Caco-2 (cell line): ENCODE data around the gene ACYP1. TPM values are rescaled to one million over a fixed set of nuclear protein-coding genes. Genes with fewer than 3 reads are reported as not detected.

Experiments
- BruUV-seq: library from RNA; stranded (reverse); fragments of 400-500 nt; replicated peaks from 2 replicates; lab custom pipeline; 2021; lab: Mats Ljungman, UMichigan
- CTCF ChIA-PET: fragments of 300-600 bp; sonication (Branson Sonifier 250); formaldehyde crosslinking; loops from one replicate; lab custom pipeline; 2022; ENCODE audit warnings: antibody characterized with exemption; lab: Charles Lee
- POLR2A ChIA-PET: fragments of 300-600 bp; sonication (Branson Sonifier 250); formaldehyde crosslinking; loops from one replicate; lab custom pipeline; 2022; ENCODE audit warnings: antibody characterized with exemption; lab: Charles Lee
- DNase-seq, 2 experiments: peaks; one replicate each; pipeline versions ENCODE4 v3.0.0 to v3.0.0-alpha.2; 2020 to 2022
- H3K27me3 ChIP-seq: replicated peaks from 2 replicates; pipeline ENCODE4 v1.6.0; 2011; ENCODE audit warnings: low read length; ENCODE audit not compliant: control insufficient read depth, insufficient read depth
- H3K36me3 ChIP-seq: 2 replicates; pipeline ENCODE4 v1.5.1; 2011; ENCODE audit warnings: low read length; ENCODE audit not compliant: control insufficient read depth, insufficient read depth
- H3K4me1 ChIP-seq: fragments of 250-450 bp; sonication (Bioruptor Pico); 2 replicates; pipeline ENCODE4 v1.5.1; 2020; ENCODE audit warnings: mild to moderate bottlenecking
- H3K4me3 ChIP-seq: 2 replicates; pipeline ENCODE4 v1.5.1; 2011; ENCODE audit warnings: low read depth, mild to moderate bottlenecking, control low read depth, low read length
- H3K9me3 ChIP-seq: fragments of 250-450 bp; sonication (Bioruptor Pico); 2 replicates; pipeline ENCODE4 v1.5.1; 2020; ENCODE audit warnings: mild to moderate bottlenecking, moderate library complexity
- H3K27ac Mint-ChIP-seq: one replicate; pipeline ENCODE4 v1.8.0; 2022; ENCODE audit warnings: mixed read lengths; ENCODE audit not compliant: unreplicated experiment
- H3K27me3 Mint-ChIP-seq: one replicate; pipeline ENCODE4 v1.8.0; 2022; ENCODE audit warnings: mixed read lengths; ENCODE audit not compliant: insufficient read depth, unreplicated experiment
- H3K36me3 Mint-ChIP-seq: one replicate; pipeline ENCODE4 v1.8.0; 2022; ENCODE audit warnings: mild to moderate bottlenecking, mixed read lengths; ENCODE audit not compliant: insufficient read depth, unreplicated experiment
- H3K4me1 Mint-ChIP-seq: one replicate; pipeline ENCODE4 v1.8.0; 2022; ENCODE audit warnings: low read depth, mixed read lengths; ENCODE audit not compliant: unreplicated experiment
- H3K4me3 Mint-ChIP-seq: one replicate; pipeline ENCODE4 v1.8.0; 2022; ENCODE audit warnings: mild to moderate bottlenecking, moderate library complexity, mixed read lengths; ENCODE audit not compliant: unreplicated experiment
- H3K9me3 Mint-ChIP-seq: one replicate; pipeline ENCODE4 v1.8.0; 2022; ENCODE audit warnings: mixed read lengths; ENCODE audit not compliant: unreplicated experiment
- CTCF ChIP-seq, 2 experiments: fragments of 200-600 bp in 1 of 2; IDR thresholded peaks; 1 replicate in 1 of 2; 2 replicates in 1 of 2; pipeline versions ENCODE4 v1.5.1 to v1.8.0; 2011 to 2022; ENCODE audit warnings: antibody characterized with exemption in 1 of 2, control low read depth in 1 of 2, inconsistent platforms in 1 of 2, low read depth in 1 of 2, low read length in 1 of 2, mild to moderate bottlenecking in 1 of 2, moderate library complexity in 1 of 2; ENCODE audit not compliant: insufficient read depth in 1 of 2, severe bottlenecking in 1 of 2, unreplicated experiment in 1 of 2
- intact Hi-C: fragments of 100-400 bp; cut with micrococcal nuclease; formaldehyde crosslinking; loops from one replicate; pipeline ENCODE4 v1.10.0; 2022; ENCODE audit not compliant: unreplicated experiment
- total RNA-seq: library from RNA; stranded (reverse); gene quantifications from 2 replicates; pipeline ENCODE4 v1.2.3, GENCODE V29; 2022

The ACYP1 gene
- total RNA-seq, 1 experiment from 2014 or later, result 16.0 TPM

DNA sequence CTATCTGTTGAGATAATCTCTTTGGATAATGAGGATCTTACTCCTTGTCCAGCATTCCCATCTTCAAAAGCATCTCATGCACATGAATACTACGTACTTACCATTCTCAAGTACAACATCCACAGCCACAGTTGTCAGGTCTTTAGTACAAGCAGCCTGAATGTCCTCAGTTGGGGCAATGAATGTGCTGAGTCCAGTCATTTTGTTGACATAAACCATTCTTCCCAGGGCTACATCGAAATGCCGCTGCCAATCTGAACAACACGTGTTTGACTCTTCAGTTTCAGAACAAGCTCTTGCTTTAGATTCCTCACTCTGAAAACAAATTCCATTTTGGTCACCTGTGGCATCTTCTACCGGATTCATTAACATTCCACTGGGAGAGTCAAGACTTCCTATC is 17.5 kb downstream of the ACYP1 start:
- H3K36me3 Mint-ChIP-seq, result peaks cover 24% of the 10 kb centered on the region
- H3K27ac Mint-ChIP-seq, result no peak overlapping the region
- ChIA-PET POLR2A (no interaction called here), CTCF (no interaction called here)
- TF ChIP-seq CTCF (IDR thresholded peaks at IDR 0.05; ENCODE audit: insufficient read depth in 1 of 2, low read depth in 1 of 2, low read length in 1 of 2, severe bottlenecking in 1 of 2, unreplicated experiment in 1 of 2), result no peak
- intact Hi-C loops, result no loop called here
- peaks cover 12% of the 10 kb centered on the region for H3K4me1 Mint-ChIP-seq
- no peak overlapping the region for H3K4me3 Mint-ChIP-seq
- BruUV-seq, result no TSS peak
- no peaks in the 10 kb centered on the region for H3K9me3 Mint-ChIP-seq
- DNase-seq, result no peak
- Histone ChIP-seq H3K4me3 (no peak overlapping the region), H3K36me3 (no peaks in the 10 kb centered on the region), H3K4me1 (peaks cover 25% of the 10 kb centered on the region), H3K27me3 (no peaks in the 10 kb centered on the region), H3K9me3 (no peaks in the 10 kb centered on the region)
- H3K27me3 Mint-ChIP-seq, result no peaks in the 10 kb centered on the region

- H3K36me3 Mint-ChIP-seq, result peaks cover 21% of the 10 kb centered on the region
- BruUV-seq, result no TSS peak
- CTCF ChIA-PET, result no interaction called here
Observed at GRCh38 chr14:75044752-75045151, 19.1 kb downstream of the ACYP1 start.

GRCh38 chr14:75044322-75044721 is 19.5 kb downstream of the ACYP1 start:
- no peaks in the 10 kb centered on the region for H3K27me3 ChIP-seq
- Mint-ChIP-seq H3K4me3 (no peak overlapping the region), H3K4me1 (peaks cover 13% of the 10 kb centered on the region), H3K27me3 (no peaks in the 10 kb centered on the region), H3K27ac (no peak overlapping the region), H3K36me3 (peaks cover 18% of the 10 kb centered on the region), H3K9me3 (no peaks in the 10 kb centered on the region)
- no peak for DNase-seq
- peaks cover 28% of the 10 kb centered on the region for H3K4me1 ChIP-seq
- no peaks in the 10 kb centered on the region for H3K36me3 ChIP-seq
- no peak overlapping the region for H3K4me3 ChIP-seq
- CTCF ChIA-PET, result no interaction called here
- no peak for TF ChIP-seq CTCF (IDR thresholded peaks at IDR 0.05; ENCODE audit: insufficient read depth in 1 of 2, low read depth in 1 of 2, low read length in 1 of 2, severe bottlenecking in 1 of 2, unreplicated experiment in 1 of 2)
- intact Hi-C loops, result no loop called here
- BruUV-seq, result no TSS peak
- no peaks in the 10 kb centered on the region for H3K9me3 ChIP-seq
- POLR2A ChIA-PET, result no interaction called here

More at GRCh38 chr14:75044752-75045151, 19.1 kb downstream of the ACYP1 start:
- no peak for DNase-seq
- POLR2A ChIA-PET, result no interaction called here
- H3K27me3 Mint-ChIP-seq, result no peaks in the 10 kb centered on the region
- TF ChIP-seq CTCF (IDR thresholded peaks at IDR 0.05; ENCODE audit: insufficient read depth in 1 of 2, low read depth in 1 of 2, low read length in 1 of 2, severe bottlenecking in 1 of 2, unreplicated experiment in 1 of 2), result no peak
- Histone ChIP-seq H3K27me3 (no peaks in the 10 kb centered on the region), H3K4me1 (peaks cover 28% of the 10 kb centered on the region), H3K4me3 (no peak overlapping the region), H3K9me3 (no peaks in the 10 kb centered on the region), H3K36me3 (no peaks in the 10 kb centered on the region)
- no peaks in the 10 kb centered on the region for H3K9me3 Mint-ChIP-seq
- intact Hi-C loops, result no loop called here
- H3K4me3 Mint-ChIP-seq, result no peak overlapping the region
- peaks cover 13% of the 10 kb centered on the region for H3K4me1 Mint-ChIP-seq
- no peak overlapping the region for H3K27ac Mint-ChIP-seq
